HG02885 (cell line): ENCODE results near the gene NFIB.

ENCODE experiments used
- ATAC-seq: cut with Tn5 transposase; IDR thresholded peaks from one replicate; pipeline ENCODE4 v1.9.1; 2021; ENCODE audit warnings: mild to moderate bottlenecking; ENCODE audit not compliant: unreplicated experiment, poor library complexity

Gene NFIB

GRCh38 chr9:14307989-14308852, 5.7 kb downstream of the NFIB start:
- ATAC-seq = no peak

- ATAC-seq = no peak
These were observed 7.0 kb downstream of the NFIB start for GRCh38 chr9:14306672-14307660.

GRCh38 chr9:14306188-14306587, 7.8 kb downstream of the NFIB start:
- ATAC-seq = no peak

GRCh38 chr9:14304259-14304658, 9.7 kb downstream of the NFIB start:
- ATAC-seq = no peak

- ATAC-seq = no peak
These were observed 10.4 kb downstream of the NFIB start for GRCh38 chr9:14303521-14303920.

- ATAC-seq = no peak
These were observed 10.8 kb downstream of the NFIB start for GRCh38 chr9:14303100-14303499.

GRCh38 chr9:14302405-14302804, 11.5 kb downstream of the NFIB start:
- no peak for ATAC-seq

GRCh38 chr9:14301583-14302021, 12.3 kb downstream of the NFIB start:
- no peak for ATAC-seq

- ATAC-seq = no peak
These were observed 12.9 kb downstream of the NFIB start for GRCh38 chr9:14301006-14301405.

GRCh38 chr9:14300588-14300987, 13.4 kb downstream of the NFIB start:
- ATAC-seq = no peak

GRCh38 chr9:14300040-14300439, 13.9 kb downstream of the NFIB start:
- no peak for ATAC-seq

- no peak for ATAC-seq
These were observed 15.3 kb downstream of the NFIB start for GRCh38 chr9:14298601-14299022.

- ATAC-seq = no peak
These were observed 17.3 kb downstream of the NFIB start for GRCh38 chr9:14296495-14297113.

- no peak for ATAC-seq
These were observed 19.3 kb downstream of the NFIB start for GRCh38 chr9:14294659-14295058.

GRCh38 chr9:14293801-14294200, 20.1 kb downstream of the NFIB start:
- ATAC-seq = no peak

GRCh38 chr9:14292181-14292739, 21.7 kb downstream of the NFIB start:
- ATAC-seq = no peak

GRCh38 chr9:14289916-14290315, 24.0 kb downstream of the NFIB start:
- no peak for ATAC-seq

- no peak for ATAC-seq
These were observed 25.5 kb downstream of the NFIB start for GRCh38 chr9:14288433-14288832.

- ATAC-seq = no peak
These were observed 27.8 kb downstream of the NFIB start for GRCh38 chr9:14286121-14286520.

GRCh38 chr9:14283276-14283675, 30.7 kb downstream of the NFIB start:
- no peak for ATAC-seq
